Measurements from ENCODE around the gene MGAT5. TPM values are rescaled to one million over a fixed set of nuclear protein-coding genes. Genes with fewer than 3 reads are reported as not detected.

Gene MGAT5
- total RNA-seq, 1 experiment from 2014 or later = 52.4 TPM

DNA sequence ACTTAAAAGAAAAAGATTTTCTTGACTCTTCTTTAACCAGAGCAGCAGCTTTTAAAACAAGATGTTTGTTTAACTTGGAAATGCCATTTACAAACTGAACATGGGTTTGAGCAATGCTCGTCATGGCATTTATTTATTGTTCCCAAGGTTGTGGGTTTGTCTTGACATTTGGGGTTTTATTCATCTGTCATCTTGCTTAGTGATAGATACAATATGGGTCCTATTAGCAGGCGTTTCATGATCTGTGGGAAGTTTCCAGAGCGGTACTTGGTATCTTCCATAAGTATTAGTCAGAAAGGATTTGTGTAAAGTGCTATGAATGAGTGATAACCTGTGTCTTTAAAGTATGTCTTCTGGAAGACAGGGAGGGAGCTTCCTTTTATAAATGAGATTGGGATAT is 29.9 kb upstream of the MGAT5 start:
- H3K9me3 Mint-ChIP-seq = peaks cover 22% of the 10 kb centered on the region
- no peak overlapping the region for H3K4me3 Mint-ChIP-seq
- TF ChIP-seq TEAD1 (CRISPR knock-in tag; IDR thresholded peaks at IDR 0.05) (no peak), SOX15 (CRISPR knock-in tag; IDR thresholded peaks at IDR 0.05) (no peak), CBFB (CRISPR knock-in tag; IDR thresholded peaks at IDR 0.05; ENCODE audit: low read depth) (no peak), NR3C1 (CRISPR knock-in tag; conservative IDR thresholded peaks at IDR 0.05; ENCODE audit: low read depth) (no peak), FOXP1 (CRISPR knock-in tag; IDR thresholded peaks at IDR 0.05; ENCODE audit: borderline replicate concordance) (no peak)
- TF ChIP-seq, protein P1, sequence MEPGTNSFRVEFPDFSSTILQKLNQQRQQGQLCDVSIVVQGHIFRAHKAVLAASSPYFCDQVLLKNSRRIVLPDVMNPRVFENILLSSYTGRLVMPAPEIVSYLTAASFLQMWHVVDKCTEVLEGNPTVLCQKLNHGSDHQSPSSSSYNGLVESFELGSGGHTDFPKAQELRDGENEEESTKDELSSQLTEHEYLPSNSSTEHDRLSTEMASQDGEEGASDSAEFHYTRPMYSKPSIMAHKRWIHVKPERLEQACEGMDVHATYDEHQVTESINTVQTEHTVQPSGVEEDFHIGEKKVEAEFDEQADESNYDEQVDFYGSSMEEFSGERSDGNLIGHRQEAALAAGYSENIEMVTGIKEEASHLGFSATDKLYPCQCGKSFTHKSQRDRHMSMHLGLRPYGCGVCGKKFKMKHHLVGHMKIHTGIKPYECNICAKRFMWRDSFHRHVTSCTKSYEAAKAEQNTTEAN (CRISPR knock-in tag; IDR thresholded peaks at IDR 0.05) = no peak
- TF ChIP-seq, protein P2, sequence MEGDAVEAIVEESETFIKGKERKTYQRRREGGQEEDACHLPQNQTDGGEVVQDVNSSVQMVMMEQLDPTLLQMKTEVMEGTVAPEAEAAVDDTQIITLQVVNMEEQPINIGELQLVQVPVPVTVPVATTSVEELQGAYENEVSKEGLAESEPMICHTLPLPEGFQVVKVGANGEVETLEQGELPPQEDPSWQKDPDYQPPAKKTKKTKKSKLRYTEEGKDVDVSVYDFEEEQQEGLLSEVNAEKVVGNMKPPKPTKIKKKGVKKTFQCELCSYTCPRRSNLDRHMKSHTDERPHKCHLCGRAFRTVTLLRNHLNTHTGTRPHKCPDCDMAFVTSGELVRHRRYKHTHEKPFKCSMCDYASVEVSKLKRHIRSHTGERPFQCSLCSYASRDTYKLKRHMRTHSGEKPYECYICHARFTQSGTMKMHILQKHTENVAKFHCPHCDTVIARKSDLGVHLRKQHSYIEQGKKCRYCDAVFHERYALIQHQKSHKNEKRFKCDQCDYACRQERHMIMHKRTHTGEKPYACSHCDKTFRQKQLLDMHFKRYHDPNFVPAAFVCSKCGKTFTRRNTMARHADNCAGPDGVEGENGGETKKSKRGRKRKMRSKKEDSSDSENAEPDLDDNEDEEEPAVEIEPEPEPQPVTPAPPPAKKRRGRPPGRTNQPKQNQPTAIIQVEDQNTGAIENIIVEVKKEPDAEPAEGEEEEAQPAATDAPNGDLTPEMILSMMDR (IDR thresholded peaks at IDR 0.05) = no peak
- TF ChIP-seq, protein P3, sequence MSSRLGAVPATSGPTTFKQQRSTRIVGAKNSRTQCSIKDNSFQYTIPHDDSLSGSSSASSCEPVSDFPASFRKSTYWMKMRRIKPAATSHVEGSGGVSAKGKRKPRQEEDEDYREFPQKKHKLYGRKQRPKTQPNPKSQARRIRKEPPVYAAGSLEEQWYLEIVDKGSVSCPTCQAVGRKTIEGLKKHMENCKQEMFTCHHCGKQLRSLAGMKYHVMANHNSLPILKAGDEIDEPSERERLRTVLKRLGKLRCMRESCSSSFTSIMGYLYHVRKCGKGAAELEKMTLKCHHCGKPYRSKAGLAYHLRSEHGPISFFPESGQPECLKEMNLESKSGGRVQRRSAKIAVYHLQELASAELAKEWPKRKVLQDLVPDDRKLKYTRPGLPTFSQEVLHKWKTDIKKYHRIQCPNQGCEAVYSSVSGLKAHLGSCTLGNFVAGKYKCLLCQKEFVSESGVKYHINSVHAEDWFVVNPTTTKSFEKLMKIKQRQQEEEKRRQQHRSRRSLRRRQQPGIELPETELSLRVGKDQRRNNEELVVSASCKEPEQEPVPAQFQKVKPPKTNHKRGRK (CRISPR knock-in tag; IDR thresholded peaks at IDR 0.05; ENCODE audit: borderline replicate concordance) = no peak
- TF ChIP-seq, protein P4, sequence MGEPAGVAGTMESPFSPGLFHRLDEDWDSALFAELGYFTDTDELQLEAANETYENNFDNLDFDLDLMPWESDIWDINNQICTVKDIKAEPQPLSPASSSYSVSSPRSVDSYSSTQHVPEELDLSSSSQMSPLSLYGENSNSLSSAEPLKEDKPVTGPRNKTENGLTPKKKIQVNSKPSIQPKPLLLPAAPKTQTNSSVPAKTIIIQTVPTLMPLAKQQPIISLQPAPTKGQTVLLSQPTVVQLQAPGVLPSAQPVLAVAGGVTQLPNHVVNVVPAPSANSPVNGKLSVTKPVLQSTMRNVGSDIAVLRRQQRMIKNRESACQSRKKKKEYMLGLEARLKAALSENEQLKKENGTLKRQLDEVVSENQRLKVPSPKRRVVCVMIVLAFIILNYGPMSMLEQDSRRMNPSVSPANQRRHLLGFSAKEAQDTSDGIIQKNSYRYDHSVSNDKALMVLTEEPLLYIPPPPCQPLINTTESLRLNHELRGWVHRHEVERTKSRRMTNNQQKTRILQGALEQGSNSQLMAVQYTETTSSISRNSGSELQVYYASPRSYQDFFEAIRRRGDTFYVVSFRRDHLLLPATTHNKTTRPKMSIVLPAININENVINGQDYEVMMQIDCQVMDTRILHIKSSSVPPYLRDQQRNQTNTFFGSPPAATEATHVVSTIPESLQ (CRISPR knock-in tag; IDR thresholded peaks at IDR 0.05) = no peak
- TF ChIP-seq, protein P5, sequence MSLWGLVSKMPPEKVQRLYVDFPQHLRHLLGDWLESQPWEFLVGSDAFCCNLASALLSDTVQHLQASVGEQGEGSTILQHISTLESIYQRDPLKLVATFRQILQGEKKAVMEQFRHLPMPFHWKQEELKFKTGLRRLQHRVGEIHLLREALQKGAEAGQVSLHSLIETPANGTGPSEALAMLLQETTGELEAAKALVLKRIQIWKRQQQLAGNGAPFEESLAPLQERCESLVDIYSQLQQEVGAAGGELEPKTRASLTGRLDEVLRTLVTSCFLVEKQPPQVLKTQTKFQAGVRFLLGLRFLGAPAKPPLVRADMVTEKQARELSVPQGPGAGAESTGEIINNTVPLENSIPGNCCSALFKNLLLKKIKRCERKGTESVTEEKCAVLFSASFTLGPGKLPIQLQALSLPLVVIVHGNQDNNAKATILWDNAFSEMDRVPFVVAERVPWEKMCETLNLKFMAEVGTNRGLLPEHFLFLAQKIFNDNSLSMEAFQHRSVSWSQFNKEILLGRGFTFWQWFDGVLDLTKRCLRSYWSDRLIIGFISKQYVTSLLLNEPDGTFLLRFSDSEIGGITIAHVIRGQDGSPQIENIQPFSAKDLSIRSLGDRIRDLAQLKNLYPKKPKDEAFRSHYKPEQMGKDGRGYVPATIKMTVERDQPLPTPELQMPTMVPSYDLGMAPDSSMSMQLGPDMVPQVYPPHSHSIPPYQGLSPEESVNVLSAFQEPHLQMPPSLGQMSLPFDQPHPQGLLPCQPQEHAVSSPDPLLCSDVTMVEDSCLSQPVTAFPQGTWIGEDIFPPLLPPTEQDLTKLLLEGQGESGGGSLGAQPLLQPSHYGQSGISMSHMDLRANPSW (CRISPR knock-in tag; conservative IDR thresholded peaks at IDR 0.05; ENCODE audit: low read depth) = no peak
- TF ChIP-seq, protein P6, sequence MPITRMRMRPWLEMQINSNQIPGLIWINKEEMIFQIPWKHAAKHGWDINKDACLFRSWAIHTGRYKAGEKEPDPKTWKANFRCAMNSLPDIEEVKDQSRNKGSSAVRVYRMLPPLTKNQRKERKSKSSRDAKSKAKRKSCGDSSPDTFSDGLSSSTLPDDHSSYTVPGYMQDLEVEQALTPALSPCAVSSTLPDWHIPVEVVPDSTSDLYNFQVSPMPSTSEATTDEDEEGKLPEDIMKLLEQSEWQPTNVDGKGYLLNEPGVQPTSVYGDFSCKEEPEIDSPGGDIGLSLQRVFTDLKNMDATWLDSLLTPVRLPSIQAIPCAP (CRISPR knock-in tag; IDR thresholded peaks at IDR 0.05) = no peak
- TF ChIP-seq, protein P7, sequence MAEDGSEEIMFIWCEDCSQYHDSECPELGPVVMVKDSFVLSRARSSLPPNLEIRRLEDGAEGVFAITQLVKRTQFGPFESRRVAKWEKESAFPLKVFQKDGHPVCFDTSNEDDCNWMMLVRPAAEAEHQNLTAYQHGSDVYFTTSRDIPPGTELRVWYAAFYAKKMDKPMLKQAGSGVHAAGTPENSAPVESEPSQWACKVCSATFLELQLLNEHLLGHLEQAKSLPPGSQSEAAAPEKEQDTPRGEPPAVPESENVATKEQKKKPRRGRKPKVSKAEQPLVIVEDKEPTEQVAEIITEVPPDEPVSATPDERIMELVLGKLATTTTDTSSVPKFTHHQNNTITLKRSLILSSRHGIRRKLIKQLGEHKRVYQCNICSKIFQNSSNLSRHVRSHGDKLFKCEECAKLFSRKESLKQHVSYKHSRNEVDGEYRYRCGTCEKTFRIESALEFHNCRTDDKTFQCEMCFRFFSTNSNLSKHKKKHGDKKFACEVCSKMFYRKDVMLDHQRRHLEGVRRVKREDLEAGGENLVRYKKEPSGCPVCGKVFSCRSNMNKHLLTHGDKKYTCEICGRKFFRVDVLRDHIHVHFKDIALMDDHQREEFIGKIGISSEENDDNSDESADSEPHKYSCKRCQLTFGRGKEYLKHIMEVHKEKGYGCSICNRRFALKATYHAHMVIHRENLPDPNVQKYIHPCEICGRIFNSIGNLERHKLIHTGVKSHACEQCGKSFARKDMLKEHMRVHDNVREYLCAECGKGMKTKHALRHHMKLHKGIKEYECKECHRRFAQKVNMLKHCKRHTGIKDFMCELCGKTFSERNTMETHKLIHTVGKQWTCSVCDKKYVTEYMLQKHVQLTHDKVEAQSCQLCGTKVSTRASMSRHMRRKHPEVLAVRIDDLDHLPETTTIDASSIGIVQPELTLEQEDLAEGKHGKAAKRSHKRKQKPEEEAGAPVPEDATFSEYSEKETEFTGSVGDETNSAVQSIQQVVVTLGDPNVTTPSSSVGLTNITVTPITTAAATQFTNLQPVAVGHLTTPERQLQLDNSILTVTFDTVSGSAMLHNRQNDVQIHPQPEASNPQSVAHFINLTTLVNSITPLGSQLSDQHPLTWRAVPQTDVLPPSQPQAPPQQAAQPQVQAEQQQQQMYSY (CRISPR knock-in tag; IDR thresholded peaks at IDR 0.05) = no peak
- TF ChIP-seq, protein P8, sequence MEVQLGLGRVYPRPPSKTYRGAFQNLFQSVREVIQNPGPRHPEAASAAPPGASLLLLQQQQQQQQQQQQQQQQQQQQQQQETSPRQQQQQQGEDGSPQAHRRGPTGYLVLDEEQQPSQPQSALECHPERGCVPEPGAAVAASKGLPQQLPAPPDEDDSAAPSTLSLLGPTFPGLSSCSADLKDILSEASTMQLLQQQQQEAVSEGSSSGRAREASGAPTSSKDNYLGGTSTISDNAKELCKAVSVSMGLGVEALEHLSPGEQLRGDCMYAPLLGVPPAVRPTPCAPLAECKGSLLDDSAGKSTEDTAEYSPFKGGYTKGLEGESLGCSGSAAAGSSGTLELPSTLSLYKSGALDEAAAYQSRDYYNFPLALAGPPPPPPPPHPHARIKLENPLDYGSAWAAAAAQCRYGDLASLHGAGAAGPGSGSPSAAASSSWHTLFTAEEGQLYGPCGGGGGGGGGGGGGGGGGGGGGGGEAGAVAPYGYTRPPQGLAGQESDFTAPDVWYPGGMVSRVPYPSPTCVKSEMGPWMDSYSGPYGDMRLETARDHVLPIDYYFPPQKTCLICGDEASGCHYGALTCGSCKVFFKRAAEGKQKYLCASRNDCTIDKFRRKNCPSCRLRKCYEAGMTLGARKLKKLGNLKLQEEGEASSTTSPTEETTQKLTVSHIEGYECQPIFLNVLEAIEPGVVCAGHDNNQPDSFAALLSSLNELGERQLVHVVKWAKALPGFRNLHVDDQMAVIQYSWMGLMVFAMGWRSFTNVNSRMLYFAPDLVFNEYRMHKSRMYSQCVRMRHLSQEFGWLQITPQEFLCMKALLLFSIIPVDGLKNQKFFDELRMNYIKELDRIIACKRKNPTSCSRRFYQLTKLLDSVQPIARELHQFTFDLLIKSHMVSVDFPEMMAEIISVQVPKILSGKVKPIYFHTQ (CRISPR knock-in tag; IDR thresholded peaks at IDR 0.05) = no peak
- ChIA-PET CTCF (interaction anchor here (1.2 kb wide), 2 partner anchors 105 to 227 kb away, joined by 3 to 8 read pairs; no protein-coding TSS in a partner anchor), POLR2A (no interaction called here)
- H3K27me3 Mint-ChIP-seq (ENCODE audit: low read depth) = no peaks in the 10 kb centered on the region; the same call in 1 of the 2 replicates
- H3K36me3 Mint-ChIP-seq = peaks cover 16% of the 10 kb centered on the region
- peaks cover 41% of the 10 kb centered on the region for H3K4me1 Mint-ChIP-seq
- DNase-seq (ENCODE audit: low spot score) (no peak), ATAC-seq (no peak)
- no peak overlapping the region for H3K27ac Mint-ChIP-seq
